Tongue (tissue), 2 donors: ENCODE results near the gene LARGE1. TPM values are rescaled to one million over a fixed set of nuclear protein-coding genes. Genes with fewer than 3 reads are reported as not detected.
A peak's percentile ranks its signal among the peaks of the same experiment; 100 is the strongest.
"Not testable (repeated sequence)": the region's sequence is repeated elsewhere in the genome, so short reads cannot be mapped to it uniquely, and the experiment has no call there.

Experiments
- DNase-seq: peaks from one replicate; pipeline ENCODE4 v3.0.0-alpha.2; 2015
- total RNA-seq: library from RNA; depleted of rRNA; stranded (reverse); fragments of >200 nt; gene quantifications from one replicate; pipeline ENCODE4 v1.2.3, GENCODE V29; 2014

LARGE1 gene
- total RNA-seq, 1 donor from 2014 or later = 18.3 TPM

- DNase-seq = peak; percentile 24
Observed at GRCh38 chr22:33883961-33884808, 36.1 kb downstream of the LARGE1 start.

- DNase-seq = no peak
Observed at GRCh38 chr22:33883561-33883960, 36.7 kb downstream of the LARGE1 start.

- DNase-seq = no peak
Observed at GRCh38 chr22:33882991-33883390, 37.3 kb downstream of the LARGE1 start.

GRCh38 chr22:33880986-33881385 lies 39.3 kb downstream of the LARGE1 start:
- DNase-seq = no peak

- DNase-seq = no peak
Observed at GRCh38 chr22:33879796-33880195, 40.5 kb downstream of the LARGE1 start.

GRCh38 chr22:33875316-33875715 lies 45.0 kb downstream of the LARGE1 start:
- peak; percentile 90 for DNase-seq

- DNase-seq = no peak
Observed at GRCh38 chr22:33874206-33874605, 46.1 kb downstream of the LARGE1 start.

GRCh38 chr22:33873666-33874065 lies 46.6 kb downstream of the LARGE1 start:
- DNase-seq = no peak

- DNase-seq = no peak
Observed at GRCh38 chr22:33873186-33873585, 47.1 kb downstream of the LARGE1 start.

GRCh38 chr22:33871935-33872334 lies 48.3 kb downstream of the LARGE1 start:
- no peak for DNase-seq

GRCh38 chr22:33869946-33870345 lies 50.3 kb downstream of the LARGE1 start:
- no peak for DNase-seq

- no peak for DNase-seq
Observed at GRCh38 chr22:33867971-33868370, 52.3 kb downstream of the LARGE1 start.

GRCh38 chr22:33867118-33867866 lies 53.0 kb downstream of the LARGE1 start:
- DNase-seq = no peak

- DNase-seq = no peak
Observed at GRCh38 chr22:33866511-33866910, 53.8 kb downstream of the LARGE1 start.

GRCh38 chr22:33865996-33866395 lies 54.3 kb downstream of the LARGE1 start:
- DNase-seq = no peak

- no peak for DNase-seq
Observed at GRCh38 chr22:33865248-33865647, 55.0 kb downstream of the LARGE1 start.

- no peak for DNase-seq
Observed at GRCh38 chr22:33864723-33865130, 55.5 kb downstream of the LARGE1 start.

GRCh38 chr22:33861216-33861875 lies 58.9 kb downstream of the LARGE1 start:
- DNase-seq = no peak

- no peak for DNase-seq
Observed at GRCh38 chr22:33860386-33860785, 59.9 kb downstream of the LARGE1 start.

- no peak for DNase-seq
Observed at GRCh38 chr22:33859311-33859710, 61.0 kb downstream of the LARGE1 start.

- not testable (repeated sequence) for DNase-seq
Observed at GRCh38 chr22:33858653-33859052, 61.6 kb downstream of the LARGE1 start.

GRCh38 chr22:33857767-33858166 lies 62.5 kb downstream of the LARGE1 start:
- not testable (repeated sequence) for DNase-seq

GRCh38 chr22:33854724-33855123 lies 65.6 kb downstream of the LARGE1 start:
- DNase-seq = no peak
